GM21825 (cell line): ENCODE results near the gene PARS2.
A peak's percentile ranks its signal among the peaks of the same experiment; 100 is the strongest.

Experiments used
- ATAC-seq: cut with Tn5 transposase; IDR thresholded peaks from one replicate; pipeline ENCODE4 v1.9.1; 2021; ENCODE audit warnings: mild to moderate bottlenecking, moderate library complexity; ENCODE audit not compliant: unreplicated experiment

Gene PARS2

GRCh38 chr1:54800041-54800898 is 35.9 kb upstream of the PARS2 start:
- no peak for ATAC-seq

DNA sequence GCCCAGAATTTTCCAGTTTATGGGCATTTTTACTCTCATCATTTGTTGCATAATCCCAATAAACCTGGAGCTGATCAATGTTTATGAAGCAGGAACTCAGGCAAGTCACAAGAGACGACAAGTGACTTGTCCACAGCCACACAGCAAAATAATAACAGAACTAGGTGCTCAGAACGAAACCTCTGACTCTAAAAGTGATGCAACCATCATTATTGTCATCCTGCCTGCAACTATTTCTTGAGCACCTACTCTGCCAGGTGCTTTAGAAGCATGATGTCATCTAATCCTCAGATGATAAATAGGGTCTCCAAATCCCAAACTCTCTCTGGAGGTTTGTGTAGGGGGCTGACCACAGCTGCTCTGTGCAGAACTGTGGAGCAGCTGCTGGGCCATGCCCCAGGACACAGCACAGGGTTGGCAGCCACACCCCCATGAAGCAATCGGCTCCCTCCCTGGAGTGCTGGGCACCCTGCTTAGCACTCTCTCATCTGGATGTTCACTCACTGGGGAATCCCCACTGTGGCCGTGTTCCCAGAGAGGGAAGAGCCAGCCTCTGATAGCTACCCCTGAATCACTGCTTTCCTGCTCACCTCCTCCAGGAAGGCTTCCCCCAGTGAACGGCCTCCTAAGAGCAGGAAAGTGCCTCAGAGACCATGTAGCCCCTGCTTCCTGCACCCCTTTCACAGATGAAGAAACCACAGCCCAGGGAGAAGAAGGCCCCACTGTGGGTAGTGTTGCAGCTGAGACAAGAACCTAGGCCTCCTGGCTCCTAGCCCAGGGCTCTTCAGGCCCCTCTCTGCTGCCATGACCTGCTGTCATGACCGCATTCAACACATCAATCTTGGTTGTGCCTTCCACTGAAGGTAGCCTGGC is 34.7 kb upstream of the PARS2 start:
- peak; percentile 35 for ATAC-seq

DNA sequence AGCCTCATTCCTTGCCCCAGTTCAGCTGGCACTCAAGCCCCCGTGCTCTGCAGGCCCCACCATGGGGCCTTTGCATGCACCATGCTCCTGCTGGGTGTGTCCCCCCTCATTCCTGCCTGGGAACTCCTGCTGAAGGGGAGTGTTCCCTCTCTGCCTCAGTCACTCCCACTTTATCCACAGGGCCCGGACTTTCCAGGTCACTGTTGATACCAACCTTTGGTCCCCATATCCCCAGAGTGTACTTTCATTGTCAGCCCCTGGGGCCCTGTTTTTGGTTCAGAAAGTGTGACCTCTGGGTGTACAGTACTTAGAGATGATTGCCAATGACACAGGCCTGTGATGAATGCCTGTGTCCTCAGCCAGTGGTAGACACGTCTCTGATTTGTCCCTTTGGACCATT is 33.9 kb upstream of the PARS2 start:
- no peak for ATAC-seq

GRCh38 chr1:54796902-54797301 is 32.6 kb upstream of the PARS2 start:
- no peak for ATAC-seq

GRCh38 chr1:54795841-54796468 is 31.6 kb upstream of the PARS2 start:
- ATAC-seq, result no peak

- ATAC-seq, result no peak
Observed at GRCh38 chr1:54795356-54795665, 31.0 kb upstream of the PARS2 start.

- ATAC-seq, result no peak
Observed at GRCh38 chr1:54794451-54795355, 30.4 kb upstream of the PARS2 start.

DNA sequence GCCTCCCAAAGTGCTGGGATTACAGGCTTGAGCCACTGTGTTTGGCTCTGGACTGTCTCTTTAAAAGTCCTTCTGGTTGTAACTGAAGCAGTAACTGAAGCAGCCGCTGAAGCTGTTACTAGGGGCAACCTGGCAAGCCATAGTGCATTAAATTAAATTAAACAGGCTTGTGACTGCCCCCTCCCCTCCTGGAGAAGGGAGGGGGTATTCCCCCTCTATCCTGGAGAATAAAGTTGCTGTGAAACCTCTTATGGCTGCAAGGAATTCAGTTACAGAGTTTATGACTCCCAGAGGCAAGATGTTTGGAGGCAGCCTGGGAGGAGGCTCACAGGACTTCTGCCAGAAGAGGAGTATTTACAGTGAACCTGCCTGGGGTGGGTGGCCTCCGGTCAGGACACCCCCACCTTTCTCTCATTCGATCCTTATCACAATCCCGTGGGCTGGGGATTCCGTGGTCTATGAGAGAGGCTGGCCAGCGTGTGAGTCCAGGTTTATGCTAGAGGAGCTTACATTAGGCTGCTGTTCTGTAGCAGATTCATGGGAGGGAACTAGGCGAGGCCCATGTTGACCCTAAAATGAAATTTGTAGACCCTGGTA is 28.5 kb upstream of the PARS2 start:
- ATAC-seq, result no peak

GRCh38 chr1:54791880-54792522 is 27.7 kb upstream of the PARS2 start:
- no peak for ATAC-seq

DNA sequence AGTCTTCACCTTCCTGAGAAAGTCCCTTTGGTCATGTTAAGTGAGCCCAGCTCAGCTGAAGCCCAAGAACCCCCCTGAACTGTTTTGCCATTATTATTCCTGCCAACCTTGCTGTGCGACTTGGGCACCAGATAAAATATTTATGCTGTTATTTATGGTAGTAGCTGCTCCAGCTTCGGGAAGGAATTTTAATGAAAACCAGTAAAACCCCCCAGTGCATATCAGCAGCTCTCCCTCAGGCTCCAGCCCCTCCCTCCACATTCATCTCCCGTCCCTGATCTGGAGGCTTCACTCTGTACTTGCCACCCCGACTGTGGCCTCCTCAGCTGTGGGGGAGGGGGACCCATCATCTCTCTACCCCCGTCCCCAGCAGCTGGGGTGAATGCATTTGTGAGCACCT is 24.1 kb upstream of the PARS2 start:
- no peak for ATAC-seq

DNA sequence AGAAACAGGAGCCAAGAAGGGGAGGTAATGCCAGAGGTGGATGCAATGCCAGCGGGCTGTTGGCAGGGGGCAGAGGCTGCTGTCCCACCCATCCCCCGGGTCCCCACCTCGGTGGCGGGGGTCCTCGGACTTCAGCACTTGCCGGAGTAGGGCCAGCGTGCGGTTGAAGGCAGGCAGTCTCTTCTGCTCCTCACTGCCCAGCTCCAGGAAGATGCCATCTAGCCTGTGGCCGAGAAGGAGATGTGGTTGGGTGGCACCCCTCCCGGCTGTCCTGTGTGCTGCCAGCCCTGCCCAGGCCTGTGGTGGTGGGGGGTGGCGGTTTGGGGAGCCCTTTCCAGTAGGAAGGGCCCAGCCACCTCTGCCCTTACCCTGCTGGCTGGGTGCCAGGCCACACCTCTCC is 23.3 kb upstream of the PARS2 start:
- ATAC-seq, result no peak

DNA sequence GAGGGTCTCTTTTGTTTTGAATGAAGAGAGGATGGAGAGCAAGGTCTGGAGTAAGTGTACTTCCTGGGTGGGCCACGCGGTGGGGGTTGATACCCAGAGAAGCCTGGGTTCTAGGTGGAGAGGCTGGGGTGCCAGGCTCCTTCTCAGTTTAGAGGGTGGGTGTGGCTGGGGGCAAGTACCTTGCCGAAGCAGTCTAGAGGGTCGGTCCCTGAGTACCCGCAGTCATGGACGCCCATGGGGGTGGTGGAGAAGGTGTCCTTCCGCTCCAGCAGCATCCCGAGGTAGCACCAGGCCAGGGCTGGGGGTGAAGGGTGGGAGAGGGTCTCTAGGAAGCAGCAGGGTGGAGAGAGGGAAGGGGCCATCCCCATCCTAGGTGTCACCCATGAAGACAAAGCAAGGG is 22.5 kb upstream of the PARS2 start:
- no peak for ATAC-seq

DNA sequence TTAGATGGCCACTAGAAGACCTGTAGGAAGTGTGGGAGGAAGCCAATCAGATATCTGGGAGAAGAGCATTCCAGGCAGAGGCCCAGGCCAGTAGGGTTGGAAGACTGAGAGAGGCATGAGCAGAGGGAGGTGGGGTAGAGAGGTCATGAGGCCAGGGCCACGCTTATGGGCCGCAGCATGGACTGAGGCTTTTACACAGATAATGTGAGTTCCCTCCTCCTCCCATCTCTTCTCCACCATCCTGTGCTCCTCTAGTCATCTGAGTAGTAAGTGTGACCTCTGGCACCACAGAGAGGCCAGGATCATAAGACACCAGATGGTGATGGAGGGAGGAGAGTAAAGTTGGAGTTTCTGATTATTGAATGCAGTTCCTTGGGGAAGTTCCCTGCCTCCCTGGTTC is 19.7 kb upstream of the PARS2 start:
- no peak for ATAC-seq

GRCh38 chr1:54782588-54782987 is 18.3 kb upstream of the PARS2 start:
- no peak for ATAC-seq

GRCh38 chr1:54782156-54782555 is 17.8 kb upstream of the PARS2 start:
- no peak for ATAC-seq

- ATAC-seq, result no peak
Observed at GRCh38 chr1:54781023-54781723, 16.9 kb upstream of the PARS2 start.

DNA sequence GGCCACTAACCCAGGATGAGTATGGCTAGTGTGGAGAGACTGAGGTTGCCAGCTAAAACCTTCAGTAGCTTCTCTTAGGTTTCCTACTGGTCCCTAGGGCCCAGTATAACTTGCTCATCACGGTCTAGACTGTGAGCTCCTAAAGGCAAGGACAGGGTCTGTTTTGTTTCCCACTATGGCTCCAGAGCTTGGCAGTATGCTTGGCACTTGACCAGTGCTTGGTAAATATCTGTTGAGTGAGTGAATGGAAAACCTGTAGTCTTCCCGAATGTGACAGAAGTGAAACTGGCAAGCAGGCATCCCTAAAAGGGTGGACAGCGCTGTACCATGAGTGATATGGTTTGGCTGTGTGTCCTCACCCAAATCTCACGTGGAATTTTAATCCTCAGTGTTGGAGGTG is 13.1 kb upstream of the PARS2 start:
- ATAC-seq, result no peak

DNA sequence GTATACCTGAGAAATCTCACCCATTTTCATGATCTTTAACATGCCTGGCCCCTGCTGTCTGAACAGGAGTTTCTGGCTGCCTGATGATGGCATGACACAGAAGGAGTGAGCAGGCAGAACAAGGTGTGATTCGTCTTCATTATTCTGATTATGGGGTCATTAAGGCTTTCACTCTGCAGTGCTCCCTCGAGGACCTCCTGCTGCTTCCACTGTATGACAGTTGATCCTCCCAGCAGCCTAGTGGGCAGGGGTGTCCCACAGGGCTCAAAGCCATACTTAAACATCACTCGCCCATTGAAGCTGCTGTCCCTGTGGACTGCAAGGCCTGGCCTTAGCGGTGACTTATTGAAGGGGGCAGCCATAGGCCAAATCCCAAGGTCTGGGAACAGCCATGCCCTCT is 12.7 kb upstream of the PARS2 start:
- no peak for ATAC-seq
